ENCODE results near the gene DNAJC11. TPM values are rescaled to one million over a fixed set of nuclear protein-coding genes. Genes with fewer than 3 reads are reported as not detected.

DNAJC11 gene
- total RNA-seq, 1 donor from 2014 or later, result 74.1 TPM

DNA sequence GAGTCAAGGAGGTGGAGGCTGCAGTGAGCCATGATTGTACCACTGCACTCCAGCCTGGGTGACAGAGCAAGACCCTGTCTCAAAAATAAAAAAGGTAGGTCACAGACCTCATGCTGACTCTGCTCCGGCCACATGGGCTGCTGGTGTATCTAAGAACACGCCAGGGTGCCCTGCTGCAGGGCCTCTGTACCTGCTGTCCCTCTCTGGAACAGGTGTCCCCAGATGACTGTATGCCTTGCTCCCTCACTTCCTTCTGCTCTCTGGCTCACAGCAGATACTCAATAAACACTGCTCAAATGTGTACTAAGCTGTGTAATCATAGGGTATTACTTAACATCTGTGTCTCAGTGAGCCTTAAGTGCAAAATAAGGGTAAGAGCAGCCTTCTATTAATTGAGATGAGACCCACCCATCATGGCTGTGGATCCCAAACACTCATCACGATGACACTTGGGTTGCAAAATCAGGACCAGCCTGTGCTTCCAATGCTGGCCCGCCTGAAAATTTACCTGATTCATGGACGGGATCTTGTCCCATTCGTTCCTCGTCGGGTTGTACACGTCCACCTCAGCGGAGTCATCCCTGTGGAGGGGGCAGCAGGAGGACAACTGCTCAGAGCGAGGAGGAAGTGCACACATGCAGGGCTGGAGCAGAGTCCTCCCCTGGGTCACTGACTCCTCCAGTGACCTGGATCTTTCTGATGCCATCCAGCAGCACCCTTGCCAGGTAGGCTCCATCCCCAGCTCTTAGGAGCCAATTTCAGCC, 106.5 kb downstream of the DNAJC11 start:
- no peak for DNase-seq
- H3K4me1 Mint-ChIP-seq (ENCODE audit: low read depth, unreplicated experiment), result peaks cover 7% of the 10 kb centered on the region
- H3K36me3 Mint-ChIP-seq (ENCODE audit: unreplicated experiment), result no peaks in the 10 kb centered on the region
- TF ChIP-seq, protein P1, sequence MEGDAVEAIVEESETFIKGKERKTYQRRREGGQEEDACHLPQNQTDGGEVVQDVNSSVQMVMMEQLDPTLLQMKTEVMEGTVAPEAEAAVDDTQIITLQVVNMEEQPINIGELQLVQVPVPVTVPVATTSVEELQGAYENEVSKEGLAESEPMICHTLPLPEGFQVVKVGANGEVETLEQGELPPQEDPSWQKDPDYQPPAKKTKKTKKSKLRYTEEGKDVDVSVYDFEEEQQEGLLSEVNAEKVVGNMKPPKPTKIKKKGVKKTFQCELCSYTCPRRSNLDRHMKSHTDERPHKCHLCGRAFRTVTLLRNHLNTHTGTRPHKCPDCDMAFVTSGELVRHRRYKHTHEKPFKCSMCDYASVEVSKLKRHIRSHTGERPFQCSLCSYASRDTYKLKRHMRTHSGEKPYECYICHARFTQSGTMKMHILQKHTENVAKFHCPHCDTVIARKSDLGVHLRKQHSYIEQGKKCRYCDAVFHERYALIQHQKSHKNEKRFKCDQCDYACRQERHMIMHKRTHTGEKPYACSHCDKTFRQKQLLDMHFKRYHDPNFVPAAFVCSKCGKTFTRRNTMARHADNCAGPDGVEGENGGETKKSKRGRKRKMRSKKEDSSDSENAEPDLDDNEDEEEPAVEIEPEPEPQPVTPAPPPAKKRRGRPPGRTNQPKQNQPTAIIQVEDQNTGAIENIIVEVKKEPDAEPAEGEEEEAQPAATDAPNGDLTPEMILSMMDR (IDR thresholded peaks at IDR 0.05; ENCODE audit: partially characterized antibody, unreplicated experiment), result no peak
- no peak overlapping the region for H3K4me3 Mint-ChIP-seq (ENCODE audit: unreplicated experiment)
- peaks cover 4% of the 10 kb centered on the region for H3K27me3 Mint-ChIP-seq (ENCODE audit: unreplicated experiment)
- H3K27ac Mint-ChIP-seq (ENCODE audit: unreplicated experiment), result no peak overlapping the region
- peaks cover 4% of the 10 kb centered on the region for H3K9me3 Mint-ChIP-seq (ENCODE audit: unreplicated experiment)

DNA sequence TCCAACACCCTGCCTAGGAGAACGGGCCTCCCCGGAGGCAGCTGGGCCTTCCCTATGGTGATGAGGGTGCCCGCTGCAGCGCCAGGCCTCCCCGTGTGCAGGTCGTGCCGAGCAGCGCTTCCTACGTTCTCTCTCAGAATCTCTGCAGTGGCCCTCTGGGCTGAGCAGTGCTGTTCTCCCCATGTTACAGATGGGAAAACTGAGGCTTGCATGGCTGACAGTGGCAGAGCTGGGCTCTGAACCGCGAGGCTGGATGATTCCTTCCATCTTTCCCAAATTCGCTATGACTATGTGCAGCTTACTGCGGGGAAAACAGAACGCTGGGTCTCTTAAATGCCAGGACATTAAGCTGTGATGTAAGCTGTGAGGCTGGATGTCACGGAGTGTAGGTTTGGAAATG, 107.8 kb downstream of the DNAJC11 start:
- no peak for DNase-seq
- Mint-ChIP-seq H3K9me3 (ENCODE audit: unreplicated experiment) (peaks cover 3% of the 10 kb centered on the region), H3K27me3 (ENCODE audit: unreplicated experiment) (peaks cover 4% of the 10 kb centered on the region), H3K4me1 (ENCODE audit: low read depth, unreplicated experiment) (peaks cover 2% of the 10 kb centered on the region), H3K4me3 (ENCODE audit: unreplicated experiment) (no peak overlapping the region), H3K36me3 (ENCODE audit: unreplicated experiment) (no peaks in the 10 kb centered on the region), H3K27ac (ENCODE audit: unreplicated experiment) (no peak overlapping the region)
- TF ChIP-seq, protein P1 (IDR thresholded peaks at IDR 0.05; ENCODE audit: partially characterized antibody, unreplicated experiment), result no peak

DNA sequence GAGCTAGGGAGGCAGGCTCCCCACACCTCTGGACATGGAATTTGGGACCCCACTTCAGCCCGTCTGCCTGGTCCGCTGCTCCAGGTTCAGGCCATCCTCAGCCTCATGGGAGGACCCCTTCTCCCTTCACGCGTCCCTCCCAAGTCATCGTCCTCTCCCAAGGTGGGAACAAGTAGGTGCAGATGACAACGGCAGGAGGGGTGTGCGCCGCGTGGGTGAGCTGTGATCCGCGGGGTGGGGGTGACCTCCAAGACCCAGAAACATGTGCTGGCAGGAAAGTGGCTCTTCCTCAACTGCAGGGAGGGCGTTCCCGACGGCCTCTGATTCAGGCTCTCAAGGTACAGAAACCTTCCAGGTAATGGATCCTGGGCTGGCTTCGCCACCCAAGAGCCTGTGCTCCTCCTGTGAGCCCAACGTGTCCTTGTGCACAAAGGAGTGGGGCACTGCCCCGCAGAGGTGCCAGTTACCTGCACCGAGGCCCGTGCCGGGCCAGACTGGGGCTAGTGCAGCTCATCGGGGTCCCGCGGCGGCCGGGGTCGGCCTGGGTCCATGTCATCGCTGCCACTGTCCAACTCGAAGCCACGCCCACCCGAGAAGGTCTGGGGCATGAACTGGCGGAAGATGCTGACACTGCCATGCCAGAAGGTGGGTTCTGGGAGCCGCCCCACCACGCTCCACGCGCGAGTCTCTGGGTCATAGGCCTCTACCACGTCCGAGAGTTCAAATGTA, 108.6 kb downstream of the DNAJC11 start:
- H3K27me3 Mint-ChIP-seq (ENCODE audit: unreplicated experiment), result peaks cover 4% of the 10 kb centered on the region
- no peaks in the 10 kb centered on the region for H3K36me3 Mint-ChIP-seq (ENCODE audit: unreplicated experiment)
- no peak overlapping the region for H3K27ac Mint-ChIP-seq (ENCODE audit: unreplicated experiment)
- H3K4me3 Mint-ChIP-seq (ENCODE audit: unreplicated experiment), result no peak overlapping the region
- no peak for DNase-seq
- peaks cover 2% of the 10 kb centered on the region for H3K4me1 Mint-ChIP-seq (ENCODE audit: low read depth, unreplicated experiment)
- TF ChIP-seq, protein P1 (IDR thresholded peaks at IDR 0.05; ENCODE audit: partially characterized antibody, unreplicated experiment), result no peak
- H3K9me3 Mint-ChIP-seq (ENCODE audit: unreplicated experiment), result peaks cover 3% of the 10 kb centered on the region

DNA sequence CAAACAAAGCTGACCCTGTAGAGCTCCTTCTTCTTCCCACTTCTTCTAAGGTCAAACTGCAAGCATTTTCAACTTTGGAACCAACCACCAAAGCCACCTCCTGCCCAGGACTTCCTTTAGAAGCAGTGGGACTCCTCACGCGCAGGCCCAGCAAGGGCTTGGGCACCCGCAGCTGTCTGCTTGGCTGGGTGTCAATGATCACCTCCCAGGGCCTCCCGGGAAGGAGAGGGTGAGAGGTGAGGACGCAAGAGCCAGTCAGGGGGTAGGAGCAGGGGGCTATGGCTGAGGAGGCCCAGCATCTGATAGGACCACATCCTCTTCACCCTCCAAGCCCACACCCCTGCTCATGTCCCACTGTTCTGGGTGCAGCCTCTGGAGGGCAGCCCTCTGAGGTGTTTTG, 109.2 kb downstream of the DNAJC11 start:
- DNase-seq, result no peak
- Mint-ChIP-seq H3K27ac (ENCODE audit: unreplicated experiment) (no peak overlapping the region), H3K9me3 (ENCODE audit: unreplicated experiment) (peaks cover 3% of the 10 kb centered on the region), H3K4me1 (ENCODE audit: low read depth, unreplicated experiment) (peaks cover 2% of the 10 kb centered on the region), H3K4me3 (ENCODE audit: unreplicated experiment) (no peak overlapping the region), H3K36me3 (ENCODE audit: unreplicated experiment) (no peaks in the 10 kb centered on the region), H3K27me3 (ENCODE audit: unreplicated experiment) (peaks cover 6% of the 10 kb centered on the region)
- TF ChIP-seq, protein P1 (IDR thresholded peaks at IDR 0.05; ENCODE audit: partially characterized antibody, unreplicated experiment), result no peak

DNA sequence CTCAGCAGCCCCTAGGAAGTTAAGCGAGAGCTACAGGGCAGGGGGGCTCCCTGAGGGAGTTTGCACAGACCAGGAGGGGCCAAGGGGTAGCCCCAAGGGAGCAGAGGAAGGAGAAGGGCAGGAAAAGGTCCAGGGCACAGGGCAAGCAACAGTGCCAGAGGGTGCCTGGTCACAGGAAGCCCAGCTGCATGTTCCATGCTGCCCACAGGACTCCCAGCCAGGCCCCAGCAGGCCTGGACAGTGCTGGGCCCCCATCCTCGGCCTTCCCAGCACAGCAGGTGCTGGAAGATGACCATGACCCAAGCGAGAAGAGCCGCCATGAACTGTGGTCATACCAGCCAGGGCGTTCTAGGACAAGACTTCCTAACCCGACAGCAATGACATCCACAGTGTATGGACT, 110.0 kb downstream of the DNAJC11 start:
- H3K9me3 Mint-ChIP-seq (ENCODE audit: unreplicated experiment), result peaks cover 3% of the 10 kb centered on the region
- H3K4me1 Mint-ChIP-seq (ENCODE audit: low read depth, unreplicated experiment), result peaks cover 2% of the 10 kb centered on the region
- DNase-seq, result no peak
- H3K27ac Mint-ChIP-seq (ENCODE audit: unreplicated experiment), result no peak overlapping the region
- H3K36me3 Mint-ChIP-seq (ENCODE audit: unreplicated experiment), result no peaks in the 10 kb centered on the region
- peak overlapping the region; percentile 30 for H3K4me3 Mint-ChIP-seq (ENCODE audit: unreplicated experiment)
- TF ChIP-seq, protein P1 (IDR thresholded peaks at IDR 0.05; ENCODE audit: partially characterized antibody, unreplicated experiment), result no peak
- peaks cover 6% of the 10 kb centered on the region for H3K27me3 Mint-ChIP-seq (ENCODE audit: unreplicated experiment)
